WERI-Rb-1 (cell line): ENCODE measurements around the gene CYB561D2.

Source experiments
- DNase-seq: peaks from one replicate; pipeline ENCODE4 v3.0.0-alpha.2; 2020
- H3K27ac ChIP-seq: fragments of 250-450 bp; sonication (Bioruptor Pico); 2 replicates; pipeline ENCODE4 v1.5.1; 2020; ENCODE audit warnings: mild to moderate bottlenecking, moderate library complexity
- H3K27me3 ChIP-seq: fragments of 250-450 bp; sonication (Bioruptor Pico); 2 replicates; pipeline ENCODE4 v1.5.1; 2021; ENCODE audit warnings: mild to moderate bottlenecking, low read depth, moderate library complexity; ENCODE audit not compliant: insufficient read depth, severe bottlenecking
- H3K36me3 ChIP-seq: fragments of 250-450 bp; sonication (Bioruptor Pico); 2 replicates; pipeline ENCODE4 v1.5.1; 2020; ENCODE audit warnings: mild to moderate bottlenecking, moderate library complexity
- H3K4me3 ChIP-seq: 2 replicates; pipeline ENCODE4 v1.5.1; 2011; ENCODE audit warnings: low read depth, mild to moderate bottlenecking, control low read depth, low read length
- H3K9me3 ChIP-seq: fragments of 250-450 bp; sonication (Bioruptor Pico); 2 replicates; pipeline ENCODE4 v1.5.1; 2021; ENCODE audit warnings: mild to moderate bottlenecking, moderate library complexity; ENCODE audit not compliant: severe bottlenecking
- CTCF ChIP-seq: IDR thresholded peaks from 2 replicates; pipeline ENCODE4 v1.5.1; 2011; ENCODE audit warnings: low read depth, mild to moderate bottlenecking, control low read depth, inconsistent platforms, low read length

Gene CYB561D2

GRCh38 chr3:50331364-50331907 is 19.2 kb upstream of the CYB561D2 start:
- H3K36me3 ChIP-seq, result peaks cover 72% of the 10 kb centered on the region

DNA sequence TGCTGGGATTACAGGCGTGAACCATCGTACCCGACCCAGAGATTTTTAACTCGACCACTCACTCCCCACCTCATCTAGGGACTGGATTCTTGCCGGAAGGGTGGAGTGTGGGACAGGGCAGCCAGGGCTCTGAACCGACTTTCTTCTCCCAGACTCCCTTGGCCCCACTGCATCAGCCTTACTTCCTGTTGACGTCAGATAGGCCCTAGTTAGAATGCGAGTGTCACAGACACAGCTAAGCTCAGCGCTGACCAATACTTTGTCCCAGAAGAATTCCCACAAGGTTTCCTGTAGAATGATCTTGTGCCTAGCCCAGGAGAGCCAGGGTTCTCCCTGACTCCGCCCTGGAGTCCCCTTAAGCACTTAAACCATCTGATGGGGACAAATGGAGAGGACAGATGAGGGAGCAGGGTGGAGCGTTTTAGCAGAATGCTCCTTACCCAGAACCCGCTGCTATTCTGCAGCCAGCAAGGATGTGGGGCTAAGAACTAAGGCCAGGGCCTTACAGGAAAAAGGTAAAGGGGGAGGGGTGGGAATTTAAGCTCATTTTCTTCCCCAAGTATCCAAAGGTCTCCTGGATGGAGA is 16.8 kb upstream of the CYB561D2 start:
- DNase-seq, result no peak
- H3K27ac ChIP-seq, result no peak overlapping the region
- no peaks in the 10 kb centered on the region for H3K9me3 ChIP-seq
- H3K36me3 ChIP-seq, result peaks cover 71% of the 10 kb centered on the region
- no peaks in the 10 kb centered on the region for H3K27me3 ChIP-seq
- no peak overlapping the region for H3K4me3 ChIP-seq
- TF ChIP-seq CTCF, result no peak

More at GRCh38 chr3:50331364-50331907, 19.2 kb upstream of the CYB561D2 start:
- H3K4me3 ChIP-seq, result no peak overlapping the region
- no peak overlapping the region for H3K27ac ChIP-seq
- TF ChIP-seq CTCF, result no peak
- DNase-seq, result no peak
- no peaks in the 10 kb centered on the region for H3K27me3 ChIP-seq
- H3K9me3 ChIP-seq, result no peaks in the 10 kb centered on the region

DNA sequence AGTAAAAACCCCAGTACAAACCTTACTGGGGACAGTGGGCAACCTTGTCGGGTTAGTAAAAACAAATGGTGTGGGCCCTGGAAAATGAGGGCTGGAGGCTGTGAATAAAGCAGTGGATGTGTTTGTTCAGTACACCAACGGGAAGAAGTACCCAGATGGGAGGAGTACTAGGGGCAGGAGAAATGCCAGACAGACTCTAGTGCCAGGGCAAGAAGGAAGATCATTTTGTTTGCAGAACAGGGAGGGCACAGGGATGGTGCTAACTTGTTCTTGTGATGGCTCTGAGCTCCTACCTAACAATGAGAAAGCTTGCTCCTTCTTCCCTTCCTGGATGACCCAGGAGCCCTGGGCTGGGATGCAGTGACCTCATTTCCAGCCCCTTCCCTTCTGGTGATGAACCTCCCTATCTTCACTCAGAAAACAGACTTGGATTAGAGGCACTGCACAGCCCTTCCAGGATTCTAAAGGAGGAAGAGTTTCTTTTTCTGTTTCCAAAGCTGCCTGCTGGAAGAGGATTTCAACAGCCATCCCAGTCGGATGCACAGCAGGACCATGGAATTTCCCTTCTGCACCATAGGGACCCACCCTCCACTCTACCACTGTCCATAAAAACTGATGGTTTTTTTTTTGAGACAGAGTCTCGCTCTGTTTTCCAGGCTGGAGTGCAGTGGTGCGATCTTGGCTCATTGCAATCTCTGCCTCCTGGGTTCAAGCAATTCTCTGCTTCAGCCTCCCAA is 16.2 kb upstream of the CYB561D2 start:
- Histone ChIP-seq H3K27ac (no peak overlapping the region), H3K27me3 (no peaks in the 10 kb centered on the region), H3K4me3 (no peak overlapping the region), H3K9me3 (no peaks in the 10 kb centered on the region), H3K36me3 (peaks cover 67% of the 10 kb centered on the region)
- DNase-seq, result no peak
- no peak for TF ChIP-seq CTCF

DNA sequence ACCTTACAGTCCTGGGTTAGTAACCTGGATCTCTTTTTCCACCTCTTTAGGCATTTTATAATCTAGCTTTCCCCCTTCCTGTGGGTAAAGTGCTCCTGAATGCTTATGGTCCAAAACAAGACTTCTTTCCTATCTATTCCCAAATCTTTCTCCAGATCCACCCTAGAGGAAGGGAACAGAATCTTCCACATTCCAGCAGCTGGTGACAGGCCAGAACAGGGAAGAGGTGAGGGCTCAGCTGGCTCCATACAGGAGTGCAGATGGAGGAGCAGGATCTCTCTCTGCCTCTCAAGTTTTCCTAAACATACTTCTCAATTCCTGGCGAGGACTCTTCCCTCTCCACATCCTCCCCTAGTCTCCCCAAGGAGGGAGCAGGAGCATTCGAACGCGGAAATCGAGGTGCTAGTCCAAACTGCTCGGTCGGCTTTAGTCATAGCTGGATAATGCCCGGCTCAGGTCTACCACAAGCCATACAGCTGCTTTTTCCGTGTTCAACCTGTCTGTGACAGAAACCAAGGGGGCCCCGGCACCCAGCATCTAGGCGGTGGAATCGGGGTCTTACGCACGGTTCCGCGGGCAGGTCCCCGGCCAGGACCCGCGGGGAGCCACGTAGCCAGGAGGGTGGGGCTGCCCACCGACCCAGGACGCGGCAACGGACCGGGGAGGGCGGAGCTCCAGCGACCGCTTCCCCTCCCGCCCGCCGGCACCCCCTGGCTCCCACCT is 14.0 kb upstream of the CYB561D2 start:
- TF ChIP-seq CTCF, result no peak
- Histone ChIP-seq H3K27me3 (no peaks in the 10 kb centered on the region), H3K4me3 (peak overlapping the region; percentile 79), H3K27ac (peak overlapping the region; percentile 93), H3K9me3 (no peaks in the 10 kb centered on the region), H3K36me3 (peaks cover 46% of the 10 kb centered on the region)
- DNase-seq, result no peak

- Histone ChIP-seq H3K36me3 (peaks cover 39% of the 10 kb centered on the region), H3K4me3 (peak overlapping the region; percentile 79), H3K27me3 (no peaks in the 10 kb centered on the region), H3K27ac (peak overlapping the region; percentile 93), H3K9me3 (no peaks in the 10 kb centered on the region)
- peak; percentile 100 for DNase-seq
- no peak for TF ChIP-seq CTCF
These were observed 13.3 kb upstream of the CYB561D2 start for GRCh38 chr3:50337175-50337861.
